NOMO-1 treated with DMSO at 0.1 percent for 48 hours (cell line): Measurements from ENCODE around the gene DNAJB6.

ENCODE experiments used
- DNase-seq: peaks from one replicate; lab custom pipeline; 2025; ENCODE audit not compliant: unreplicated experiment; lab: John Stamatoyannopoulos, UW

The DNAJB6 gene

GRCh38 chr7:157464111-157464970, 127.5 kb downstream of the DNAJB6 start:
- DNase-seq = no peak

GRCh38 chr7:157464971-157465886, 128.4 kb downstream of the DNAJB6 start:
- DNase-seq = no peak

GRCh38 chr7:157465891-157466866, 129.4 kb downstream of the DNAJB6 start:
- DNase-seq = no peak

- no peak for DNase-seq
Measured at GRCh38 chr7:157466867-157467261, 130.1 kb downstream of the DNAJB6 start.
